HG03520 (cell line): ENCODE results near the gene CILP.
"Not testable (repeated sequence)": the region's sequence is repeated elsewhere in the genome, so short reads cannot be mapped to it uniquely, and the experiment has no call there.

Source experiments
- ATAC-seq: cut with Tn5 transposase; IDR thresholded peaks from one replicate; pipeline ENCODE4 v1.9.1; 2021; ENCODE audit warnings: mild to moderate bottlenecking, moderate library complexity; ENCODE audit not compliant: unreplicated experiment

Gene CILP, protein sequence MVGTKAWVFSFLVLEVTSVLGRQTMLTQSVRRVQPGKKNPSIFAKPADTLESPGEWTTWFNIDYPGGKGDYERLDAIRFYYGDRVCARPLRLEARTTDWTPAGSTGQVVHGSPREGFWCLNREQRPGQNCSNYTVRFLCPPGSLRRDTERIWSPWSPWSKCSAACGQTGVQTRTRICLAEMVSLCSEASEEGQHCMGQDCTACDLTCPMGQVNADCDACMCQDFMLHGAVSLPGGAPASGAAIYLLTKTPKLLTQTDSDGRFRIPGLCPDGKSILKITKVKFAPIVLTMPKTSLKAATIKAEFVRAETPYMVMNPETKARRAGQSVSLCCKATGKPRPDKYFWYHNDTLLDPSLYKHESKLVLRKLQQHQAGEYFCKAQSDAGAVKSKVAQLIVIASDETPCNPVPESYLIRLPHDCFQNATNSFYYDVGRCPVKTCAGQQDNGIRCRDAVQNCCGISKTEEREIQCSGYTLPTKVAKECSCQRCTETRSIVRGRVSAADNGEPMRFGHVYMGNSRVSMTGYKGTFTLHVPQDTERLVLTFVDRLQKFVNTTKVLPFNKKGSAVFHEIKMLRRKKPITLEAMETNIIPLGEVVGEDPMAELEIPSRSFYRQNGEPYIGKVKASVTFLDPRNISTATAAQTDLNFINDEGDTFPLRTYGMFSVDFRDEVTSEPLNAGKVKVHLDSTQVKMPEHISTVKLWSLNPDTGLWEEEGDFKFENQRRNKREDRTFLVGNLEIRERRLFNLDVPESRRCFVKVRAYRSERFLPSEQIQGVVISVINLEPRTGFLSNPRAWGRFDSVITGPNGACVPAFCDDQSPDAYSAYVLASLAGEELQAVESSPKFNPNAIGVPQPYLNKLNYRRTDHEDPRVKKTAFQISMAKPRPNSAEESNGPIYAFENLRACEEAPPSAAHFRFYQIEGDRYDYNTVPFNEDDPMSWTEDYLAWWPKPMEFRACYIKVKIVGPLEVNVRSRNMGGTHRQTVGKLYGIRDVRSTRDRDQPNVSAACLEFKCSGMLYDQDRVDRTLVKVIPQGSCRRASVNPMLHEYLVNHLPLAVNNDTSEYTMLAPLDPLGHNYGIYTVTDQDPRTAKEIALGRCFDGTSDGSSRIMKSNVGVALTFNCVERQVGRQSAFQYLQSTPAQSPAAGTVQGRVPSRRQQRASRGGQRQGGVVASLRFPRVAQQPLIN

DNA sequence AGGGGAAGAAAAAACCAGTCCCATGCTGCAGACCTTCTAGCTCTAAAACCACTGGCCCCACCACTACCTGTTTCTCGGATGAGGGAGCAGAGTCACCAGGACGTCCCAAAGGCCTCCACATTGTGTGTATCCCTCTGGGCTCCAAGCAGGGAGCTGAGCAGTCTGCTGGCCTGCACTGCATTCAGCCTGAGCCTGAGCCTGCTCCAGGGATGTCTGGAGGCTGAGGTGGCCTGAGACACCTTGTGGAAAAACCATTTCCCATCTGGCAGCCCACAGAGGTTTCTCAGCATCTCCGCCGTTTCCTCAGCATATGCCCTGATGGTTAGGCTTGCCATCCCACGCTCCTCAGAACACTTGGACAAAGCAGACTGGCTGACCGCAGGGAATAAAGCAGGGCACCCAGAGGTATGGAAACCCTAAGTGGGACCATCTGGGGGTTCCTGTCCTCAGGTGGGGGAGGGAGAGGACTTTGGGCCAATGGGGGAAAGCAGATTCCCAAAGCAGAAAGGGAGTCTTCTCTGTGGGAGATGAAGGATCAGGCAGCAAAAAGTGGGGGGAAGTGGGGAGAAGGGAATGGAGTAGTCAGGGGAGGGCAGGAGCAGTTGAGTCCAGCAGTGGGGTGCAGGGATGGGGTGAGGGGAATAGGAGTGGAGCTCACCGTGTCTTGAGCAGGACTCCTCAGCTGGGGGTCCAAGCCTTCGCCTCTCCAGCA, at the start of gene CILP:
TSS of gene CILP (minus strand) at position 704 of the 712 bp plus-strand sequence. CDS start 1,718 bp downstream, outside the sequence.
- ATAC-seq = no peak

DNA sequence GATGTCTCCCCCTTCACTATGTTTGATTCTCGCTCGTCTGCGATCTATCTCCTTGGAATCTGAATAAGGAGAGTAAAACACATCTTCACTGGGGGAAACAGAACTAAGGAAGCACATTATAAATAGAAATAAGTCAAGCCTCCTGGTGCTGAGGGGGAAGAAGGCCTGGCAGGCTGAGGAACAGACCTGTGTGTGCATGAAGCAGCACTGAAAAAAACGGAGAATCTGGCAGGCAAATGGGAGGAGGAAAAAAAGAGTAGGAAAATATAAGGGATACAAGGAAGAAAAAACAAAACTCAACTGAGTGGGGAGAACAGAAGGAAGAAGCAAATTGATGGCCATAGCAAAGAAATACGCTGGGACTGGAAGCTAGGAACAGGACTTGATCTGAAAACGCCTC, 49.7 kb upstream of the CILP start:
- ATAC-seq = no peak

DNA sequence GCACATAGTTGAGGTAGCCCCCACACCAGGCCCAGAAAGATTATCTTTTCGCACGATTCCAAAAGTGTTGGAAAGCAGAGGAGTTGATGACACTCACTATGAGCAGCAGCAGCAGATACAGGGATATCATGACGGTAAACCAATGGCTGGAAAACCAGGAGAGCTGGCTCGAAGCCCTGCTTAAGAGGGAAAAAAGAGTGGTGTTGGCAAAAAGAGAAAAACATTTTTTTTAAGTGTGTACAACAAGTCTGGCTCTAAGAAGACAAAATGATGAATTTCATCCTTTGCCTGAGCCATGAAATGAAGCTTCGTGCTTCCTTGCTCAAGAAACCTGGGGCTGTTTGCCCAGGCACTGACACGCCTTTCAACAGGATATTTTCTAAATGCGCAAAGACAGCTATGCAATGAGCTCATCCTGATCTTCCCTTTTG, 48.1 kb upstream of the CILP start:
- ATAC-seq = no peak

DNA sequence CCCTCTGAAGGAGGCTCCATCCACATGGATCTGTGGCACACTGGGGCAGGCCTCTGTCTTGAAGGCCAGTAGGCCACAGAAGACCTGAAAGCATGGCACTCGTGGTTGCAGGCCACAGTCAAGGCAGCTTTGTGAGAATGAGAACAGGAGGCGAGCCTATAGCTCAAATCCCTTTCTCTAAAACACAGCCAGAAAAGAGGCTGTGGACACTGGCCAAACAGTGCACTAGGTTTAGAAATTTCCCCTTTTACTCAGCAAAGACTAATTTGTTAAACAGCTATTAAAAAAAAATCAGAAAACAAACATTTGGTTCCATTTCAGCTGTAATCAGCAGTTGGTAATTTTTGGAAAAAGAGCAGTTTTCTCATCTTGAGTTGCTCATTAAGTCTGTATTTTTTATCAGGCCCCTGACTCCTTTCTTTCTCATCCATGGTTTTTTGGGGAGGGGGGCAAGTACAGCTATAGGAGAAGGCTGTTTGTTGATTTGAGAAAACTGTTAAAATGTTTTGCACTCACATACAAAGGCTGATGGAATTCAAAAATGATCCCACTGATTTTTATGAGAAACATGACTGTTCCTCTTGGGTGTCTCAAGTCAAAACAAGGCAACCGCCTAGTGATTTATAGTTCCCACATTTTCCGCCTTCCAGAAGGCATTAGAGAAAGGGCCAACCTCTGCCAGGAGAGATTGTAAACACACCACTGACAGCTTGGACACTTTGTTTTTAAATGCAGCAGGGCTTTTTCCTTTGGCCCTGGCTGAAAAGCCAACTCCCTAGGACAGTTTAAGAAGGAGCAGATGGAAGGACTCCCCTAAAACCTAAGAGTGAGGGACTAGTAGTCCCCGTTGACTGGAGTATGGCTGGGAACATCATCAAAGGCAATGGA, 47.3 kb upstream of the CILP start:
- ATAC-seq = no peak

DNA sequence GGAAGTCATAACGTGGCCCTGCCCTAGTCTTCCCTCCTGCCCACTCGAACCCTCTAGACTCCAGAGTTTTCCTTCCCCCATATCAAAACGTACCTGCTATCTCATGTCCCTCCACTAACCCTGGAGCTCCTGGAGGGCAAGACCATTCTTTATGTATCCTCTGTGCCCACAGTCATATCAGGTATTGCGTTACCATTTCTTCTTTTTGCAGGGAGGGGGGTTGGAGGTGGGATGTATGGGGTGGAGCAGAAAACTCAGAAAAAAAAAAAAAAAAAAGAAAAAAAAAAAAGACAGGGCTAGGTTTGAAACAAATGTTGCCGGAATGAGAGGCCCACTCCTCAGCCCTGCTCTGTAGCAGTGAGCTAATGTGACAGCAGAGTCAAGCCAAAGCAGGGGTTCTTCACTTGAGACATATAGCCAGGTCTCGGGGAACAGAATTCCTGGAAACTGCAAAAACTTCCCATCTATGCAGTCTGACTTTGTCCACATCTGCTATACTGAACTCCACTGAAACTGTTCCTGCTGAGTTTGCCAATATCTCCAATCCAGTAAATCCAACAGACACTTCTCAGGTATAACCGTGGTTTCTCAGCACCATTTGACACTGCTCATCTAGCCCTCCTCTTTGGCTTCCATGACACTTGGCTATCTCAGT, 44.3 kb upstream of the CILP start:
- ATAC-seq = no peak

DNA sequence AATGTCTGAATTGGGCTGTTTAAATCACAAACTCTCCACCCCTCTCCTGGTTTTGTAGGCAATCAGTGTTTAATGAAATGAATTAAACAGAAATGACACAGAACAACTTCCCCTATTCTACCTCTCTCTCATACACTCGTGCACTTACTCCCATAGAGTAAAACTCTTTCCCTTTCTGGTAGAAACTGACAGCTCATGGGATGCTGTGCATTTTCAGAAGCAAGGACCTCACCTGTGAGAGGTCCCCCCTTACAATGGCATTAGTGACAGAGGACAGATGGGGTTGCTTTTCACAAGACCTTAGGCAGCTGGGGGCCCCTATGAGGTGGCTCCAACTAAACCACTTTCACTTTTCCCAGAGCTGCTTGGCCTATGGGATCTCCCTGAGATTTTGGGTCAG, 43.5 kb upstream of the CILP start:
- no peak for ATAC-seq

DNA sequence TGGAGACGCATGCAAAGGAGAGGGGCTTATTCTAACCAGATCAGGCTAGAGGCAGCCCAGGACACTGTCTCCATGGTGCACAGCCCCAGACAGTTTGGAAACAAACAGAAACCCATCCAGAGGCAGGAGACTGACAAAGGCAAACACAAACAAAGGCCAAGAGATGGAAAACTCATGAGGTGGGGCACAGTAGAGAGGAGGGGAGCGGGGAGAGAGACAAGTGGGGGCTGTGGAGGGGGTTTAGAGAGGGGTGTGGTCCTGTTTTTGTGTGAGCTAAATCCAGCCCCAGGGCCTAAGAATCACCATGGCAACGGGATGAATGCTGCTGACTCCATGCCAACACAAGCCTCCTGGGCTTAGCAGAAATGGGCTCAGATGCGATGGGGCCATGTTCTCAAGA, 43.1 kb upstream of the CILP start:
- ATAC-seq = no peak

DNA sequence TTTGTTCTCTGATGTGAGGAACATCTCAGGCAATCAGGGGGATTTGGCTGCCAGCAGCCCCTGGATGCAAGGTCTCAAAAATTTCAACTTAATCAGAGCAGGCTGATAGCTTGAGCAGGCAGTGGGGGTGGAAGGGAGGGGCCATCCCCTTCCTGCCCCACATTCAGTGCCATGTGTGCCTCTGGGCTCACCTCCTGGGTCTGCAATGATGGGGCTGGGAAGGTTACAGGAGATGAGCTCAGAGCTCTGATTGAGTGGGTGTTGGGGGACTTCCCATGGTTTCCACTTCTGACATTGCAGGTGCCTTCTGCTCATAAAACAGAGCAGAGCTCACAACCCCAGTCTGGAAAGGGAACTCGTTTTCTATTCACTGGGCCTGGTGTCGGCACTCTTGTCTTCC, 38.4 kb upstream of the CILP start:
- no peak for ATAC-seq

DNA sequence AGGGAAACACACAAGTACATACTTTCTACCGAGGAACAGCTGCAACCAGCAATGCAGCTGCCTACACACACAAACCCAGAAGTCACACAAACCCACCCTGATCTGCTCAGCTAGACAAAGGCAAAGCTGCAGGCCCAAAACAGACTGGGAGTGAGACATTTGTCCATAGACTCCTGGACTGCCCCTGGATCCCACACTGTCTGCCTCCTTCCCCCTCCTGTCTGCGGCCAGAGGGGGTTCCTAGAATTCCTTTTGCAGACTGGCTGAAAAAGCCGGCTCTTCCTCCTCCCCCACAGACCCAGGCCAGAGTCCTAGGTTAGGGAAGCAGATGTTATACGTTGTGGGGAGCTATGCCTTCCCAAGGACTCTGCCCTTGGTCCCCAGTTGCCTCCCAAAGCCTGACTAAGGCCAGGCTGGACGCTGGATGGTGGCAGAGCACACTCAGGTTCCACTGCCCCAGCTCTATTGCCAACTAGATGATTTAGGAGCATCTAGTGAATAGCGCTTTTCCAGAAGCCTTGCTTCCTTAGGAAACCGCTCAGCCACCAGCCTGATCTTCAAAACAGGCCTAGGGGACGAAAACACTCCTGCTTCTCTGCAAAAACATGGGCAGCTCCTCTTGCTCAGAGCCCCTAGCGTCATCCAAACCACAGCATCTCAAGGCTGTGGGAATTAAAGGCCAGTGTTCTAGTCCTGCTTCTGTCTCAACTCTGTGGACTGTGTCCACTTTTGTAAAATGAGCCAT, 37.4 kb upstream of the CILP start:
- ATAC-seq = no peak

DNA sequence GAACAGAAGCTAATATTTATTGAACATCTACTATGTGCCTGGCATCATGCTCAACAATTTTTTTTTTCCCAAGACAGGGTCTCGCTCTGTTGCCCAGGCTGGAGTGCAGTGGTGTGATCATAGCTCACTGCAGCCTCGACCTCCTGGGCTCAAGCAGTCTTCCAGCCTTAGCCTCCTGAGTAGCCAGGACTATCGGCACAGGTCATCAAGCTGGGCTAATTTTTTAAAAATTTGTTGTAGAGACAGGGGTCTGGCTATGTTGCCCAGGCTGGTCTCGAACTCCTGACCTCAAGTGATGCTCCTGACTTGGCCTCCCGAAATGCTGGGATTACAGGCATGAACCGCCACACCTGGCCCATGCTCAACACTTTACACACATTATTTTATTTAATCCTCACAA, 35.7 kb upstream of the CILP start:
- ATAC-seq = no peak

DNA sequence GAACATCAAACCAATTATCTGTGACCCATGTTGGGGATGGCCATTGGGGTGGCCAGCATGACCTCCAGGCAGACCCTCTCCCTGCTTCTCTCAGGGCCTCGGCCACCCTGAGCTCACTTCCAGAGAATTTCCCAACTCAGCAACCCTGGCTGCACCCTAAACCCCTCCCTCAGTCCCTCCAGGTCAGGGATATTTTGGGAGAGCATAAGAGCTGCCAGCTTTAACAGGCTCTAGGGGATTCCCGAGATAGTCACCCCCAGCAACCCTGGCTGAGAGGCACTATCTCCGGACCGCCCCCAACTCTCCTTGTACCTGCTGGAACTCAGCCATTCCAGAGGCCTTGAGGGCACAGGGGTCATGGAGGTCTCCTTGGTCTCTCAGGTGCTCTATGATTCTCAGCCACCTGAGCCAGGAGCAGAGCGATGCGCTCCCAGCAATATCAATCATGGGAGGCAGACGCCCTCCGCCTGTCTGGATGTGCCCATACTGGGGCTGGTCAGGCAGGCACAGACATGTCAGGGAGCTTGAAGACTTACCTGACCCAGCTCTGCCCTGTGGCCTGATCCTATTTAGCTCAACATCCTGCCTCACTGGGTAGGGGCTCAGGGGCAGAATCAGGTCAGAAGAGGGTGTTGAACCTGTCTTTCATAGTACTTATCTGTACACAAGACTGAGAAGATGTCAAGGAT, 34.9 kb upstream of the CILP start:
- no peak for ATAC-seq

DNA sequence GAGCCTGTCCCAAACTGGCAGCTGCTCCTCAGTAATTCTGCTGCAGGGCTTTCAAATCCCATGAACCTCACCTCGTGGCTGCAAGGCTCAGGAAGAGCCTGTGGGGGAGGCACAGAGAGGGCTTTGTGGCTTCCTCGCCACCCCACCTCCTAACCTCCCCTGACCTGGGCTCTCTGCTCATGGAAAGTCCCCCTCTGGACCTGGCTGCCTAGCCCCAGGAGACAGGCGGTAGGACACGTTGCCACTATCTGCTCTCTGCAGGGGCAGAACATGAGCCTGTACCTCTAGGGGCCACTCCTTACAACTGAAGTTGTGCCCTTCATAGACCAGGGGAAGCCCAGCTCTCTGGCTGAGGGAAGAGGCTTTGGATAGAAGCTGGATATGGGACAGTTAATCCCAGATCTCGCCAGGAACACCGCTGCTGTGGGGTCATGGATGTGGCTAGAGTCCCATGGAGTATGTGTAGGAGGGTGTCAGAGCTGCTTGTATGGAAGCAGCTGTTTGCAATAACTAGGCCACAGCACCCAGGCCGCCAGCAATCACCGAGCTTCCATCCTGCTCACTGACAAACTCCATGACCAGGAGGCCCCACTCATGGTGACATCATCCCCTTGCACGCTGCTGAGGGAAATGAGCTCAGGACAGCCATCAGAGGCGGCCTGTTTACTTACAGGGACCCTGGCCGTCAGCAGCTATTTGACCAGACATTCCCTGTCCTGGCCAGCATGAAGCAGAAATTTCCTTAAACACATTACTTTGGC, 34.0 kb upstream of the CILP start:
- ATAC-seq = no peak

DNA sequence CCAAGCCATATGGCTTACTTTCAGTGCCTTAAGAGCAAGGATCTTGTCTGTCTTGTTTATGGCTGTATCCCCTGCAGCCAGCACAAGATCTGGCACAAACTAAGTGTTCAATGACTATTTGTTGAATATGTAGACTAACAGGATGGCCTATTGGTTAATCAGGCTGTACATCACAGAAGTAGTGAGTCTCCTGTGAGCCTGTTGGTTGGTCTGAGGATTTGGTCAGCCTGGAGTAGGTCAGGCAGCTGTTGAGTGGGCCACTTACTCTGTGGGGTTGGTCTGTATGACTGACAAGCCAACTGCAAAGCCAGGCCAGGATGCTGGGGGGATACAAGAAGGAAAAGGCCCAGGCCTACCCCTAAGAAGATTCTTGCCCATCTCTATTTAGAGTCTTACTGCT, 33.4 kb upstream of the CILP start:
- ATAC-seq = no peak

DNA sequence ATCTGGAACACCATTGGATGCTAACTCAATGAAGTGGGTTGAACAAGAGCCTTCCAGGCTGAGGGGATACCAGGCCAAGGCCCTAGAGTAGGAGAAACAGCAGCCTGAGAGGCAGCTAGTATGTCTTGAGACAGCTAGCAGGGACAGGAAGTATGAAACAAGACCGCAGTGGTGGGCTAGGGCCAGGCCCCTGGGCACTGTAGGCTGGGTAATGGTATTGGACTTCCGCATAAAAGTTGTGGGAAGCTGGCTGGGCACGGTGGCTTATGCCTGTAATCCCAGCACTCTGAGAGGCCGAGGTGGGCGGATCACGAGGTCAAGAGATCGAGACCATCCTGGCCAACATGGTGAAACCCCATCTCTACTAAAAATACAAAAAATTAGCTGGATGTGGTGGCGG, 25.2 kb upstream of the CILP start:
- not testable (repeated sequence) for ATAC-seq

DNA sequence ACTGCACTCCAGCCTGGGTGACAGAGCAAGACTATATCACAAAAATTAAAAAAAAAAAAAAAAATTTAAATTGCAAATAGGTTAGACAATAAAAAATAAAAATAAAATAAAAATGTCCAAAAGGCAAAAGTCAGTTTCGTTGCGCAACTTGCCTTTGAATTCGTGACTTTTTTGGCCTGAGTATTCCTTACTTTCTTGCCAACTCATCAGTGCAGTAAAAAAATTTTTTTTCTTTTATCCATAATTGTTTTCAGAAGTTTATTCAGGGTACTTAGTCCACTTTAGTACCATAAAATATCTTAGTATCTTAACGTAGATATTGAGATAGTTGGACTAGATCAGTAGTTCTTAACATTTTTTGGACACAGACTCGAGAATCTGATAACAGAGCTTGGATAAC, 22.4 kb upstream of the CILP start:
- ATAC-seq = no peak

DNA sequence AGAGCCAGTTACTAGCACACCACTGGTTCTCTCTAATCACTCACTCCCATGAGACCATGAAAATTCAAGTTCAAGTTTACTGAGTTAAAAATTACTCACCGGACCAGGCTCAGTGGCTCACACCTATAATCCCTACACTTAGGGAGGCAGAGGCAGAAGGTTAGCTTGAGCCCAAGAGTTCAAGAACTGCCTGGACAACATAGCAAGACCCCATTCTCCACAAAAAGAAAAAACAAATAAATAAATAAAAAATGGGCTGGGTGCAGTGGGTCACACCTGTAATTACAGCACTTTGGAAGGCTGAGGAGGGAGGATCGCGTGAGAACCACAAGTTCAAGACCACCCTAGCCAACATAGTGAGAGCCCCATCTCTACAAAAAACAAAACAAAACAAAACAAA, 21.2 kb upstream of the CILP start:
- ATAC-seq = no peak

DNA sequence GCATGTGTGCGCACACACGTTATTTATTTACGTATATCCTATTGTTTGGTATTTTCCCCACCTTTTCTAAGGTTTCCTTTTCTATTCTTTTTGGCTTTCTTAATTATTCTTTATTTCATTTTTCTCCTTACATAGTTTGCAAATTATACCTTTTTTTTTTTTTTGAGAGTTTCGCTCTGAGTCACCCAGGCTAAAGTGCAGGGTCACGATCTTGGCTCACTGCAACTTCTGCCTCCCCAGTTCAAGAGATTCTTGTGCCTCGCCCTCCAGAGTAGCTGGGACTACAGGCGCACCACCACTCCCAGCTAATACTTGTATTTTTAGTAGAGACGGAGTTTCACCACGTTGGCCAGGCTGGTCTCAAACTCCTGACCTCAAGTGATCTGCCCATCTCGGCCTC, 20.0 kb upstream of the CILP start:
- no peak for ATAC-seq
